WTC11 (cell line): Measurements from ENCODE around the gene KLHL25. TPM values are rescaled to one million over a fixed set of nuclear protein-coding genes. Genes with fewer than 3 reads are reported as not detected.

Experiments used
- ATAC-seq: fragments of 200-7000 bp; cut with Tn5 transposase; 2 replicates; pipeline ENCODE4 v1.10.0; 2021; ENCODE audit warnings: mild to moderate bottlenecking, moderate library complexity
- CTCF ChIA-PET: fragments of 300-600 bp; sonication (Branson Sonifier 250); formaldehyde crosslinking; loops from one replicate; lab custom pipeline; 2021; ENCODE audit warnings: antibody characterized with exemption; lab: Charles Lee
- POLR2A ChIA-PET: fragments of 350-600 bp; sonication (Branson Sonifier 250); formaldehyde crosslinking; loops from one replicate; lab custom pipeline; 2021; ENCODE audit warnings: antibody characterized with exemption; lab: Charles Lee
- DNase-seq: peaks from one replicate; pipeline ENCODE4 v3.0.0; 2021; ENCODE audit warnings: low spot score
- H3K27ac Mint-ChIP-seq: 2 replicates; pipeline ENCODE4 v1.8.0; 2021; ENCODE audit warnings: mixed read lengths
- H3K27me3 Mint-ChIP-seq: 2 replicates; pipeline ENCODE4 v1.8.0; 2021; ENCODE audit warnings: low read depth, mild to moderate bottlenecking, moderate library complexity, mixed read lengths
- H3K36me3 Mint-ChIP-seq: 2 replicates; pipeline ENCODE4 v1.8.0; 2021; ENCODE audit warnings: mixed read lengths
- H3K4me1 Mint-ChIP-seq: 2 replicates; pipeline ENCODE4 v1.8.0; 2022; ENCODE audit warnings: mixed read lengths
- H3K4me3 Mint-ChIP-seq: 2 replicates; pipeline ENCODE4 v1.8.0; 2021; ENCODE audit warnings: mild to moderate bottlenecking, moderate library complexity, mixed read lengths
- H3K9me3 Mint-ChIP-seq: 2 replicates; pipeline ENCODE4 v1.8.0; 2021; ENCODE audit warnings: mixed read lengths
- CREB1 ChIP-seq: sonication (generic); formaldehyde crosslinking; IDR thresholded peaks from 2 replicates; pipeline ENCODE4 v1.8.0; 2023; ENCODE audit warnings: mild to moderate bottlenecking, missing genetic modification reagents
- ESRRA ChIP-seq: sonication (generic); formaldehyde crosslinking; IDR thresholded peaks from 2 replicates; pipeline ENCODE4 v1.8.1; 2022; ENCODE audit warnings: mild to moderate bottlenecking, missing genetic modification reagents, borderline replicate concordance
- HMGA2 ChIP-seq: fragments of 250-450 bp; sonication (Bioruptor Pico); IDR thresholded peaks from 2 replicates; pipeline ENCODE4 v1.4.0; 2021; ENCODE audit warnings: mild to moderate bottlenecking, moderate library complexity
- IRF2 ChIP-seq: sonication (generic); formaldehyde crosslinking; IDR thresholded peaks from 2 replicates; pipeline ENCODE4 v1.8.0; 2022; ENCODE audit warnings: low read depth, missing genetic modification reagents, borderline replicate concordance
- JAZF1 ChIP-seq: fragments of 250-450 bp; sonication (Bioruptor Pico); IDR thresholded peaks from 2 replicates; pipeline ENCODE4 v1.9.0; 2021; ENCODE audit warnings: moderate library complexity, mild to moderate bottlenecking, inconsistent platforms
- KAT7 ChIP-seq: sonication (generic); formaldehyde crosslinking; IDR thresholded peaks from 2 replicates; pipeline ENCODE4 v1.8.1; 2023; ENCODE audit warnings: missing genetic modification reagents, mild to moderate bottlenecking, borderline replicate concordance
- NR1H2 ChIP-seq: sonication (generic); formaldehyde crosslinking; IDR thresholded peaks from 2 replicates; pipeline ENCODE4 v1.9.0; 2021; ENCODE audit warnings: mild to moderate bottlenecking, moderate library complexity, missing genetic modification reagents
- NR2C2 ChIP-seq: sonication (generic); formaldehyde crosslinking; IDR thresholded peaks from 2 replicates; pipeline ENCODE4 v1.8.0; 2022; ENCODE audit warnings: mild to moderate bottlenecking, missing genetic modification reagents
- NR3C1 ChIP-seq: sonication (generic); formaldehyde crosslinking; conservative IDR thresholded peaks from 2 replicates; pipeline ENCODE4 v1.8.1; 2023; ENCODE audit warnings: low read depth, mild to moderate bottlenecking, missing genetic modification reagents
- SP1 ChIP-seq: sonication (generic); formaldehyde crosslinking; conservative IDR thresholded peaks from 2 replicates; pipeline ENCODE4 v1.8.1; 2022; ENCODE audit warnings: missing genetic modification reagents
- ZNF317 ChIP-seq: sonication (generic); formaldehyde crosslinking; IDR thresholded peaks from 2 replicates; pipeline ENCODE4 v1.8.1; 2023; ENCODE audit warnings: low read depth, mild to moderate bottlenecking, moderate library complexity, missing genetic modification reagents, borderline replicate concordance
- total RNA-seq: library from RNA; stranded (reverse); gene quantifications from 3 replicates; pipeline ENCODE4 v1.2.3, GENCODE V29; 2021
- TF ChIP-seq, protein P1 (sequence below): sonication (generic); formaldehyde crosslinking; IDR thresholded peaks from 2 replicates; pipeline ENCODE4 v1.8.1; 2023; ENCODE audit warnings: mild to moderate bottlenecking, moderate library complexity, missing genetic modification reagents
- TF ChIP-seq, protein P2 (sequence below): sonication (generic); formaldehyde crosslinking; IDR thresholded peaks from 2 replicates; pipeline ENCODE4 v1.8.0; 2022; ENCODE audit warnings: missing genetic modification reagents
- TF ChIP-seq, protein P3 (sequence below): sonication (generic); formaldehyde crosslinking; IDR thresholded peaks from 2 replicates; pipeline ENCODE4 v1.8.0; 2022; ENCODE audit warnings: mild to moderate bottlenecking, missing genetic modification reagents
- TF ChIP-seq, protein P4 (sequence below): sonication (generic); formaldehyde crosslinking; conservative IDR thresholded peaks from 2 replicates; pipeline ENCODE4 v1.8.1; 2022; ENCODE audit warnings: mild to moderate bottlenecking, missing genetic modification reagents
- TF ChIP-seq, protein P5 (sequence below): sonication (generic); formaldehyde crosslinking; IDR thresholded peaks from 2 replicates; pipeline ENCODE4 v1.8.1; 2023; ENCODE audit warnings: mild to moderate bottlenecking, missing genetic modification reagents, borderline replicate concordance
- TF ChIP-seq, protein P6 (sequence below): fragments of 250-450 bp; sonication (Bioruptor Pico); IDR thresholded peaks from 2 replicates; pipeline ENCODE4 v2.1.2; 2022; ENCODE audit warnings: mild to moderate bottlenecking, moderate library complexity
- TF ChIP-seq, protein P7 (sequence below): sonication (generic); formaldehyde crosslinking; IDR thresholded peaks from 2 replicates; pipeline ENCODE4 v1.8.1; 2023; ENCODE audit warnings: mild to moderate bottlenecking, missing genetic modification reagents
- TF ChIP-seq, protein P8 (sequence below): sonication (generic); formaldehyde crosslinking; conservative IDR thresholded peaks from 2 replicates; pipeline ENCODE4 v1.8.1; 2023; ENCODE audit warnings: mild to moderate bottlenecking, low read depth, missing genetic modification reagents, moderate library complexity
- TF ChIP-seq, protein P9 (sequence below): sonication (generic); formaldehyde crosslinking; IDR thresholded peaks from 2 replicates; pipeline ENCODE4 v1.8.1; 2023; ENCODE audit warnings: mild to moderate bottlenecking, missing genetic modification reagents, moderate library complexity

The KLHL25 gene
- total RNA-seq, 1 experiment from 2014 or later: 14.1 TPM

DNA sequence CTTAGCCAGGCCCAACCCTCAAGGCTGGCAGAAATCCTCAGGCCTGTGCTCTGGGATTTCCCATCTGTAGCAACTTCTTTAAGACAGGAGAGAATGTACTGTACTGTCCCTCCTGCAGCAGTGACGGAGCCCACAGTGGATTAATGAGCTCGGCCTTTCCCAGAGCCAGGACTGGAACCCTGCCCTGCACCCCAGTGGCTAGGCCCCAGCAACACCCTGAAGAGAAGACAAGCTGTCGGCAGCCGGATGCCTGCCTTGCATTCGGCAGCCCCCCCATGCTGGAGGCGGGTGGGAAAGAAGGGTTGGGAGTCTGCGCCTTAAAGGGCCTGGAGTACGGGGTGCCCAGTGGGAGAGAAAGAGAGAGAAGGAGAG is 32.0 kb downstream of the KLHL25 start:
- TF ChIP-seq, protein P1, sequence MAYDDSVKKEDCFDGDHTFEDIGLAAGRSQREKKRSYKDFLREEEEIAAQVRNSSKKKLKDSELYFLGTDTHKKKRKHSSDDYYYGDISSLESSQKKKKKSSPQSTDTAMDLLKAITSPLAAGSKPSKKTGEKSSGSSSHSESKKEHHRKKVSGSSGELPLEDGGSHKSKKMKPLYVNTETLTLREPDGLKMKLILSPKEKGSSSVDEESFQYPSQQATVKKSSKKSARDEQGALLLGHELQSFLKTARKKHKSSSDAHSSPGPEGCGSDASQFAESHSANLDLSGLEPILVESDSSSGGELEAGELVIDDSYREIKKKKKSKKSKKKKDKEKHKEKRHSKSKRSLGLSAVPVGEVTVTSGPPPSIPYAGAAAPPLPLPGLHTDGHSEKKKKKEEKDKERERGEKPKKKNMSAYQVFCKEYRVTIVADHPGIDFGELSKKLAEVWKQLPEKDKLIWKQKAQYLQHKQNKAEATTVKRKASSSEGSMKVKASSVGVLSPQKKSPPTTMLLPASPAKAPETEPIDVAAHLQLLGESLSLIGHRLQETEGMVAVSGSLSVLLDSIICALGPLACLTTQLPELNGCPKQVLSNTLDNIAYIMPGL (CRISPR knock-in tag): no peak
- TF ChIP-seq JAZF1 (CRISPR knock-in tag) (no peak), NR2C2 (CRISPR knock-in tag) (no peak), NR3C1 (CRISPR knock-in tag) (no peak), HMGA2 (no peak), CREB1 (CRISPR knock-in tag) (no peak), ZNF317 (CRISPR knock-in tag) (no peak), IRF2 (CRISPR knock-in tag) (no peak), ESRRA (CRISPR knock-in tag) (no peak), SP1 (CRISPR knock-in tag) (no peak), KAT7 (CRISPR knock-in tag) (no peak), NR1H2 (CRISPR knock-in tag) (no peak)
- TF ChIP-seq, protein P2, sequence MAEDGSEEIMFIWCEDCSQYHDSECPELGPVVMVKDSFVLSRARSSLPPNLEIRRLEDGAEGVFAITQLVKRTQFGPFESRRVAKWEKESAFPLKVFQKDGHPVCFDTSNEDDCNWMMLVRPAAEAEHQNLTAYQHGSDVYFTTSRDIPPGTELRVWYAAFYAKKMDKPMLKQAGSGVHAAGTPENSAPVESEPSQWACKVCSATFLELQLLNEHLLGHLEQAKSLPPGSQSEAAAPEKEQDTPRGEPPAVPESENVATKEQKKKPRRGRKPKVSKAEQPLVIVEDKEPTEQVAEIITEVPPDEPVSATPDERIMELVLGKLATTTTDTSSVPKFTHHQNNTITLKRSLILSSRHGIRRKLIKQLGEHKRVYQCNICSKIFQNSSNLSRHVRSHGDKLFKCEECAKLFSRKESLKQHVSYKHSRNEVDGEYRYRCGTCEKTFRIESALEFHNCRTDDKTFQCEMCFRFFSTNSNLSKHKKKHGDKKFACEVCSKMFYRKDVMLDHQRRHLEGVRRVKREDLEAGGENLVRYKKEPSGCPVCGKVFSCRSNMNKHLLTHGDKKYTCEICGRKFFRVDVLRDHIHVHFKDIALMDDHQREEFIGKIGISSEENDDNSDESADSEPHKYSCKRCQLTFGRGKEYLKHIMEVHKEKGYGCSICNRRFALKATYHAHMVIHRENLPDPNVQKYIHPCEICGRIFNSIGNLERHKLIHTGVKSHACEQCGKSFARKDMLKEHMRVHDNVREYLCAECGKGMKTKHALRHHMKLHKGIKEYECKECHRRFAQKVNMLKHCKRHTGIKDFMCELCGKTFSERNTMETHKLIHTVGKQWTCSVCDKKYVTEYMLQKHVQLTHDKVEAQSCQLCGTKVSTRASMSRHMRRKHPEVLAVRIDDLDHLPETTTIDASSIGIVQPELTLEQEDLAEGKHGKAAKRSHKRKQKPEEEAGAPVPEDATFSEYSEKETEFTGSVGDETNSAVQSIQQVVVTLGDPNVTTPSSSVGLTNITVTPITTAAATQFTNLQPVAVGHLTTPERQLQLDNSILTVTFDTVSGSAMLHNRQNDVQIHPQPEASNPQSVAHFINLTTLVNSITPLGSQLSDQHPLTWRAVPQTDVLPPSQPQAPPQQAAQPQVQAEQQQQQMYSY: no peak
- TF ChIP-seq, protein P3, sequence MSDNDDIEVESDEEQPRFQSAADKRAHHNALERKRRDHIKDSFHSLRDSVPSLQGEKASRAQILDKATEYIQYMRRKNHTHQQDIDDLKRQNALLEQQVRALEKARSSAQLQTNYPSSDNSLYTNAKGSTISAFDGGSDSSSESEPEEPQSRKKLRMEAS: no peak
- TF ChIP-seq, protein P4, sequence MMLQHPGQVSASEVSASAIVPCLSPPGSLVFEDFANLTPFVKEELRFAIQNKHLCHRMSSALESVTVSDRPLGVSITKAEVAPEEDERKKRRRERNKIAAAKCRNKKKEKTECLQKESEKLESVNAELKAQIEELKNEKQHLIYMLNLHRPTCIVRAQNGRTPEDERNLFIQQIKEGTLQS (CRISPR knock-in tag): no peak
- TF ChIP-seq, protein P5, sequence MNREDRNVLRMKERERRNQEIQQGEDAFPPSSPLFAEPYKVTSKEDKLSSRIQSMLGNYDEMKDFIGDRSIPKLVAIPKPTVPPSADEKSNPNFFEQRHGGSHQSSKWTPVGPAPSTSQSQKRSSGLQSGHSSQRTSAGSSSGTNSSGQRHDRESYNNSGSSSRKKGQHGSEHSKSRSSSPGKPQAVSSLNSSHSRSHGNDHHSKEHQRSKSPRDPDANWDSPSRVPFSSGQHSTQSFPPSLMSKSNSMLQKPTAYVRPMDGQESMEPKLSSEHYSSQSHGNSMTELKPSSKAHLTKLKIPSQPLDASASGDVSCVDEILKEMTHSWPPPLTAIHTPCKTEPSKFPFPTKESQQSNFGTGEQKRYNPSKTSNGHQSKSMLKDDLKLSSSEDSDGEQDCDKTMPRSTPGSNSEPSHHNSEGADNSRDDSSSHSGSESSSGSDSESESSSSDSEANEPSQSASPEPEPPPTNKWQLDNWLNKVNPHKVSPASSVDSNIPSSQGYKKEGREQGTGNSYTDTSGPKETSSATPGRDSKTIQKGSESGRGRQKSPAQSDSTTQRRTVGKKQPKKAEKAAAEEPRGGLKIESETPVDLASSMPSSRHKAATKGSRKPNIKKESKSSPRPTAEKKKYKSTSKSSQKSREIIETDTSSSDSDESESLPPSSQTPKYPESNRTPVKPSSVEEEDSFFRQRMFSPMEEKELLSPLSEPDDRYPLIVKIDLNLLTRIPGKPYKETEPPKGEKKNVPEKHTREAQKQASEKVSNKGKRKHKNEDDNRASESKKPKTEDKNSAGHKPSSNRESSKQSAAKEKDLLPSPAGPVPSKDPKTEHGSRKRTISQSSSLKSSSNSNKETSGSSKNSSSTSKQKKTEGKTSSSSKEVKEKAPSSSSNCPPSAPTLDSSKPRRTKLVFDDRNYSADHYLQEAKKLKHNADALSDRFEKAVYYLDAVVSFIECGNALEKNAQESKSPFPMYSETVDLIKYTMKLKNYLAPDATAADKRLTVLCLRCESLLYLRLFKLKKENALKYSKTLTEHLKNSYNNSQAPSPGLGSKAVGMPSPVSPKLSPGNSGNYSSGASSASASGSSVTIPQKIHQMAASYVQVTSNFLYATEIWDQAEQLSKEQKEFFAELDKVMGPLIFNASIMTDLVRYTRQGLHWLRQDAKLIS: no peak
- TF ChIP-seq, protein P6, sequence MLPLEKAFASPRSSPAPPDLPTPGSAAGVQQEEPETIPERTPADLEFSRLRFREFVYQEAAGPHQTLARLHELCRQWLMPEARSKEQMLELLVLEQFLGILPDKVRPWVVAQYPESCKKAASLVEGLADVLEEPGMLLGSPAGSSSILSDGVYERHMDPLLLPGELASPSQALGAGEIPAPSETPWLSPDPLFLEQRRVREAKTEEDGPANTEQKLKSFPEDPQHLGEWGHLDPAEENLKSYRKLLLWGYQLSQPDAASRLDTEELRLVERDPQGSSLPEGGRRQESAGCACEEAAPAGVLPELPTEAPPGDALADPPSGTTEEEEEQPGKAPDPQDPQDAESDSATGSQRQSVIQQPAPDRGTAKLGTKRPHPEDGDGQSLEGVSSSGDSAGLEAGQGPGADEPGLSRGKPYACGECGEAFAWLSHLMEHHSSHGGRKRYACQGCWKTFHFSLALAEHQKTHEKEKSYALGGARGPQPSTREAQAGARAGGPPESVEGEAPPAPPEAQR (CRISPR knock-in tag): no peak
- TF ChIP-seq, protein P7, sequence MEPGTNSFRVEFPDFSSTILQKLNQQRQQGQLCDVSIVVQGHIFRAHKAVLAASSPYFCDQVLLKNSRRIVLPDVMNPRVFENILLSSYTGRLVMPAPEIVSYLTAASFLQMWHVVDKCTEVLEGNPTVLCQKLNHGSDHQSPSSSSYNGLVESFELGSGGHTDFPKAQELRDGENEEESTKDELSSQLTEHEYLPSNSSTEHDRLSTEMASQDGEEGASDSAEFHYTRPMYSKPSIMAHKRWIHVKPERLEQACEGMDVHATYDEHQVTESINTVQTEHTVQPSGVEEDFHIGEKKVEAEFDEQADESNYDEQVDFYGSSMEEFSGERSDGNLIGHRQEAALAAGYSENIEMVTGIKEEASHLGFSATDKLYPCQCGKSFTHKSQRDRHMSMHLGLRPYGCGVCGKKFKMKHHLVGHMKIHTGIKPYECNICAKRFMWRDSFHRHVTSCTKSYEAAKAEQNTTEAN (CRISPR knock-in tag): no peak
- TF ChIP-seq, protein P8, sequence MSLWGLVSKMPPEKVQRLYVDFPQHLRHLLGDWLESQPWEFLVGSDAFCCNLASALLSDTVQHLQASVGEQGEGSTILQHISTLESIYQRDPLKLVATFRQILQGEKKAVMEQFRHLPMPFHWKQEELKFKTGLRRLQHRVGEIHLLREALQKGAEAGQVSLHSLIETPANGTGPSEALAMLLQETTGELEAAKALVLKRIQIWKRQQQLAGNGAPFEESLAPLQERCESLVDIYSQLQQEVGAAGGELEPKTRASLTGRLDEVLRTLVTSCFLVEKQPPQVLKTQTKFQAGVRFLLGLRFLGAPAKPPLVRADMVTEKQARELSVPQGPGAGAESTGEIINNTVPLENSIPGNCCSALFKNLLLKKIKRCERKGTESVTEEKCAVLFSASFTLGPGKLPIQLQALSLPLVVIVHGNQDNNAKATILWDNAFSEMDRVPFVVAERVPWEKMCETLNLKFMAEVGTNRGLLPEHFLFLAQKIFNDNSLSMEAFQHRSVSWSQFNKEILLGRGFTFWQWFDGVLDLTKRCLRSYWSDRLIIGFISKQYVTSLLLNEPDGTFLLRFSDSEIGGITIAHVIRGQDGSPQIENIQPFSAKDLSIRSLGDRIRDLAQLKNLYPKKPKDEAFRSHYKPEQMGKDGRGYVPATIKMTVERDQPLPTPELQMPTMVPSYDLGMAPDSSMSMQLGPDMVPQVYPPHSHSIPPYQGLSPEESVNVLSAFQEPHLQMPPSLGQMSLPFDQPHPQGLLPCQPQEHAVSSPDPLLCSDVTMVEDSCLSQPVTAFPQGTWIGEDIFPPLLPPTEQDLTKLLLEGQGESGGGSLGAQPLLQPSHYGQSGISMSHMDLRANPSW: no peak
- TF ChIP-seq, protein P9, sequence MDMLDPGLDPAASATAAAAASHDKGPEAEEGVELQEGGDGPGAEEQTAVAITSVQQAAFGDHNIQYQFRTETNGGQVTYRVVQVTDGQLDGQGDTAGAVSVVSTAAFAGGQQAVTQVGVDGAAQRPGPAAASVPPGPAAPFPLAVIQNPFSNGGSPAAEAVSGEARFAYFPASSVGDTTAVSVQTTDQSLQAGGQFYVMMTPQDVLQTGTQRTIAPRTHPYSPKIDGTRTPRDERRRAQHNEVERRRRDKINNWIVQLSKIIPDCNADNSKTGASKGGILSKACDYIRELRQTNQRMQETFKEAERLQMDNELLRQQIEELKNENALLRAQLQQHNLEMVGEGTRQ (CRISPR knock-in tag): no peak
- TF ChIP-seq, all 79 proteins: peak for 0
- no peak for ATAC-seq
- no peak for DNase-seq
- H3K9me3 Mint-ChIP-seq: no peaks in the 10 kb centered on the region
- H3K27ac Mint-ChIP-seq: no peak overlapping the region
- peaks cover 11% of the 10 kb centered on the region for H3K36me3 Mint-ChIP-seq
- POLR2A ChIA-PET: interaction anchor here (1.1 kb wide), 1 partner anchor 12 kb away, joined by 3 read pairs; no protein-coding TSS in a partner anchor
- H3K4me1 Mint-ChIP-seq: peaks cover 34% of the 10 kb centered on the region
- no peaks in the 10 kb centered on the region for H3K27me3 Mint-ChIP-seq
- H3K4me3 Mint-ChIP-seq: no peak overlapping the region
- CTCF ChIA-PET: interaction anchor here (1.7 kb wide), 1 partner anchor 12 kb away, joined by 5 read pairs; no protein-coding TSS in a partner anchor
